Ishikawa (cell line): ENCODE data around the gene SETDB1.

Experiments
- CEBPB ChIP-seq: IDR thresholded peaks from 2 replicates; pipeline ENCODE4 v1.6.1; 2012
- MAX ChIP-seq: IDR thresholded peaks from 2 replicates; pipeline ENCODE4 v1.6.1; 2012
- REST ChIP-seq: IDR thresholded peaks from 2 replicates; pipeline ENCODE4 v1.6.1; 2012; ENCODE audit warnings: low read depth, mild to moderate bottlenecking
- TAF1 ChIP-seq: IDR thresholded peaks from 2 replicates; pipeline ENCODE4 v1.6.1; 2012; ENCODE audit warnings: low read depth, mild to moderate bottlenecking
- TCF12 ChIP-seq: IDR thresholded peaks from 2 replicates; pipeline ENCODE4 v1.6.1; 2012; ENCODE audit warnings: low read depth
- TEAD4 ChIP-seq: IDR thresholded peaks from 2 replicates; pipeline ENCODE4 v1.6.1; 2012
- USF1 ChIP-seq: IDR thresholded peaks from 2 replicates; pipeline ENCODE4 v1.6.1; 2012
- YY1 ChIP-seq: IDR thresholded peaks from 2 replicates; pipeline ENCODE4 v1.6.1; 2012; ENCODE audit warnings: low read depth

- TF ChIP-seq TAF1 (no peak), TEAD4 (no peak), MAX (no peak), TCF12 (no peak), REST (no peak), CEBPB (no peak), YY1 (no peak), USF1 (no peak)
These were observed 83.0 kb downstream of the SETDB1 start for GRCh38 chr1:151009206-151009587.
